K562 (cell line): ENCODE measurements around the gene SNRPD2. TPM values are rescaled to one million over a fixed set of nuclear protein-coding genes. Genes with fewer than 3 reads are reported as not detected.

Experiments
- ATAC-seq: fragments of 200-7000 bp; cut with Tn5 transposase; 3 replicates; pipeline ENCODE4 v1.9.1; 2020; ENCODE audit warnings: moderate library complexity
- BruUV-seq: library from RNA; stranded (reverse); fragments of 400-500 nt; replicated peaks from 2 replicates; lab custom pipeline; 2021; lab: Mats Ljungman, UMichigan
- CTCF ChIA-PET: fragments of 300-600 bp; formaldehyde crosslinking; extraction: SDS; loops from one replicate; lab custom pipeline; 2021; ENCODE audit warnings: low intra/inter-chr PET ratio; lab: Yijun Ruan, JAX
- POLR2A ChIA-PET: fragments of 300-600, 350-650 bp; sonication (Branson Sonifier 250); formaldehyde crosslinking; extraction: SDS; loops from one replicate; lab custom pipeline; 2021; ENCODE audit warnings: antibody characterized with exemption, inconsistent platforms; lab: Yijun Ruan, JAX
- DNase-seq, 4 experiments: peaks; one replicate each; pipeline versions ENCODE4 v3.0.0 to v3.0.0-alpha.2; 2011 to 2018; ENCODE audit warnings: low spot score in 3 of 4, mixed read lengths in 3 of 4; ENCODE audit errors: extremely low read depth in 1 of 4
- FAIRE-seq: peaks from 2 replicates; lab custom pipeline; 2011; peaks lifted over from hg19 to GRCh38; lab: Jason Lieb, UNC
- H2AFZ ChIP-seq: 2 replicates; pipeline ENCODE4 v1.6.0; 2011; ENCODE audit warnings: low read depth, low read length, control low read depth, inconsistent platforms
- H3K27ac ChIP-seq: fragments of 200-600 bp; 3 replicates; pipeline ENCODE4 v1.8.0; 2011; ENCODE audit warnings: low read depth, mild to moderate bottlenecking, control low read depth, inconsistent platforms, low read length, moderate library complexity, mixed read lengths; ENCODE audit errors: extremely low read depth
- H3K27me3 ChIP-seq, 2 experiments: fragments of 300-600 bp in 1 of 2; 2 replicates in 1 of 2; 3 replicates in 1 of 2; pipeline versions ENCODE4 v1.6.0 to v1.8.0; 2011; ENCODE audit warnings: inconsistent platforms in 2 of 2, low read length in 2 of 2, mild to moderate bottlenecking in 1 of 2, mixed read lengths in 1 of 2, moderate library complexity in 1 of 2; ENCODE audit not compliant: control insufficient read depth in 2 of 2, insufficient read depth in 2 of 2
- H3K36me3 ChIP-seq: fragments of 300-600 bp; 3 replicates; pipeline ENCODE4 v1.8.0; 2011; ENCODE audit warnings: mild to moderate bottlenecking, low read length, inconsistent platforms; ENCODE audit not compliant: control insufficient read depth, insufficient read depth
- H3K4me1 ChIP-seq, 2 experiments: fragments of 200-600 bp in 1 of 2; replicated peaks in 1 of 2; 2 replicates in 1 of 2; 3 replicates in 1 of 2; pipeline versions ENCODE4 v1.5.1 to v1.8.0; 2011; ENCODE audit warnings: inconsistent platforms in 2 of 2, low read length in 2 of 2, mild to moderate bottlenecking in 1 of 2, mixed read lengths in 1 of 2, moderate library complexity in 1 of 2; ENCODE audit not compliant: control insufficient read depth in 2 of 2, insufficient read depth in 2 of 2
- H3K4me2 ChIP-seq: 2 replicates; pipeline ENCODE4 v1.6.1; 2011; ENCODE audit warnings: low read length, control low read depth, inconsistent platforms, mixed read lengths; ENCODE audit not compliant: insufficient read depth
- H3K4me3 ChIP-seq: fragments of 200-600 bp; sonication (generic), shearing (Covaris generic); 2 replicates; pipeline ENCODE4 v1.5.1; 2016; ENCODE audit warnings: control low read depth, inconsistent platforms
- H3K79me2 ChIP-seq: fragments of 200-600 bp; 3 replicates; pipeline ENCODE4 v1.8.0; 2011; ENCODE audit warnings: low read length, inconsistent platforms; ENCODE audit not compliant: control insufficient read depth, insufficient read depth
- H3K9ac ChIP-seq, 2 experiments: 2 replicates each; pipeline versions ENCODE4 v1.6.0 to v1.6.1; 2011; ENCODE audit warnings: low read depth in 2 of 2, low read length in 2 of 2, control low read depth in 1 of 2, inconsistent platforms in 1 of 2, mild to moderate bottlenecking in 1 of 2, mixed read lengths in 1 of 2; ENCODE audit not compliant: insufficient read depth in 1 of 2
- H3K9me1 ChIP-seq: one replicate; pipeline ENCODE4 v1.6.0; 2011; ENCODE audit warnings: inconsistent platforms, mild to moderate bottlenecking, low read length, moderate library complexity; ENCODE audit not compliant: control insufficient read depth, insufficient read depth
- H3K9me3 ChIP-seq: replicated peaks from 2 replicates; pipeline ENCODE4 v1.5.1; 2011; ENCODE audit warnings: low read depth, low read length, inconsistent platforms; ENCODE audit not compliant: control insufficient read depth, insufficient read depth
- H4K20me1 ChIP-seq: replicated peaks from 2 replicates; pipeline ENCODE4 v1.6.1; 2011; ENCODE audit warnings: low read length, inconsistent platforms, mixed read lengths; ENCODE audit not compliant: control insufficient read depth, insufficient read depth
- KAT8 ChIP-seq: fragments of 450-650 bp; IDR thresholded peaks from 2 replicates; pipeline ENCODE4 v1.6.1; 2016; ENCODE audit warnings: low read depth, mild to moderate bottlenecking
- LCOR ChIP-seq: sonication (generic); formaldehyde crosslinking; IDR thresholded peaks from 2 replicates; pipeline ENCODE4 v1.8.0; 2022; ENCODE audit warnings: mild to moderate bottlenecking, missing genetic modification reagents
- RUNX1 ChIP-seq: sonication (generic); IDR thresholded peaks from 2 replicates; pipeline ENCODE4 v1.6.1; 2016; ENCODE audit warnings: antibody characterized with exemption, low read depth
- WGBS: fragments of 100-300 bp; shearing (Covaris generic); methylation state at CpG from one replicate; pipeline ENCODE4 v1.1.6; 2016; ENCODE audit warnings: low coverage, mixed read lengths; ENCODE audit not compliant: insufficient coverage; ENCODE audit errors: missing lambda C conversion rate; 5-methylcytosine and 5-hydroxymethylcytosine counted together
- in situ Hi-C: fragments of 300-500 bp; cut with MboI; formaldehyde crosslinking; loops from 4 replicates; pipeline ENCODE4 v1.15.0; 2018; ENCODE audit warnings: inconsistent platforms, mixed read lengths
- intact Hi-C: fragments of 100-400 bp; cut with micrococcal nuclease; formaldehyde crosslinking; loops from 2 replicates; pipeline ENCODE4 v1.14.2; 2022
- polyA plus RNA-seq, 8 experiments: library from polyadenylated mRNA; depleted of rRNA in 4 of 8; stranded (reverse) in 5 of 8; unstranded in 3 of 8; fragments of >200 nt; fragmentation: Nextera tagmentation in 2 of 8; fragmentation: Illumina TruSeq in 1 of 8; extraction: Ambion mirVana in 2 of 8; extraction: Trizol in 1 of 8; gene quantifications; 2 replicates each; pipeline versions ENCODE4 v1.2.1 to v1.2.3, GENCODE V29; 2011 to 2014; ENCODE audit warnings: inconsistent platforms in 1 of 8, missing spikeins in 1 of 8
- total RNA-seq, 7 experiments: library from RNA; depleted of rRNA in 6 of 7; stranded (reverse); fragments of >200 nt in 6 of 7; fragmentation: Illumina TruSeq in 2 of 7; extraction: Trizol in 2 of 7; gene quantifications; 2 replicates each; pipeline versions ENCODE4 v1.2.1 to v1.2.3, GENCODE V29; 2011 to 2021; ENCODE audit warnings: low replicate concordance in 1 of 7

SNRPD2 gene
- total and polyA plus RNA-seq, 9 of the 15 experiments (the other 6 are each of a cell fraction or from before 2014, with no cell fraction given): 728 to 4,411 (median 1,029) TPM

- 35% methylated on average over 14 of the region's 14 CpGs for WGBS
- DNase-seq: no peak
- Histone ChIP-seq H2AFZ (peak overlapping the region; percentile 91), H3K27ac (no peak overlapping the region), H3K27me3 (no peaks in the 10 kb centered on the region), H3K4me1 (peaks cover 29 to 54% of the 10 kb centered on the region in 2 experiments), H3K9me3 (no peaks in the 10 kb centered on the region), H3K4me2 (peak overlapping the region; percentile 82), H4K20me1 (no peaks in the 10 kb centered on the region), H3K9ac (peak overlapping the region in 1 of 2 experiments; percentile 59; a peak in 1 of 4 replicates), H3K36me3 (no peaks in the 10 kb centered on the region), H3K4me3 (no peak overlapping the region), H3K9me1 (no peaks in the 10 kb centered on the region), H3K79me2 (no peaks in the 10 kb centered on the region)
- in situ Hi-C loops: no loop called here
- no TSS peak for BruUV-seq
- POLR2A ChIA-PET: interaction anchor here (0.5 to 4.7 kb wide), 4 partner anchors 26 to 325 kb away, joined by 3 to 35 read pairs (median 14); no protein-coding TSS in a partner anchor
- CTCF ChIA-PET: interaction anchor here (0.5 to 4.6 kb wide), 6 partner anchors 12 to 205 kb away, joined by 3 to 34 read pairs (median 8); no protein-coding TSS in a partner anchor
- FAIRE-seq: no peak
- intact Hi-C loops: loop anchor here (1.0 to 5.0 kb wide), 7 partner anchors 37 to 202 kb away; partner anchors contain the start of gene VASP
- TF ChIP-seq KAT8 (no peak), LCOR (0 out of 2 replicates have a peak, but pooled peaks have one; percentile 1), RUNX1 (0 out of 2 replicates have a peak, but pooled peaks have one; percentile 45)
- no peak for ATAC-seq
Observed at GRCh38 chr19:45643927-45644771, 47.6 kb downstream of the SNRPD2 start.
